ENCODE data around the gene NSMF. TPM values are rescaled to one million over a fixed set of nuclear protein-coding genes. Genes with fewer than 3 reads are reported as not detected.

The NSMF gene
- total RNA-seq, 2 experiments from 2014 or later: 57.6 to 60.3 TPM

GRCh38 chr9:137487454-137488326 lies 28.6 kb upstream of the NSMF start:
- ChIA-PET CTCF (no interaction called here), POLR2A (no interaction called here)
- Mint-ChIP-seq H3K27ac (no peak overlapping the region), H3K4me3 (no peak overlapping the region), H3K9me3 (no peaks in the 10 kb centered on the region), H3K4me1 (peaks cover 30% of the 10 kb centered on the region), H3K36me3 (ENCODE audit: low read depth) (no peaks in the 10 kb centered on the region), H3K27me3 (no peaks in the 10 kb centered on the region)
- no peak for DNase-seq

- Mint-ChIP-seq H3K36me3 (ENCODE audit: low read depth) (no peaks in the 10 kb centered on the region), H3K27me3 (no peaks in the 10 kb centered on the region), H3K27ac (peak overlapping the region; percentile 60), H3K4me3 (no peak overlapping the region), H3K4me1 (peaks cover 35% of the 10 kb centered on the region), H3K9me3 (no peaks in the 10 kb centered on the region)
- ChIA-PET CTCF (no interaction called here), POLR2A (no interaction called here)
- no peak for DNase-seq
These were observed 27.7 kb upstream of the NSMF start for GRCh38 chr9:137486545-137487453.

GRCh38 chr9:137486141-137486490 lies 27.0 kb upstream of the NSMF start:
- Mint-ChIP-seq H3K4me3 (no peak overlapping the region), H3K4me1 (peaks cover 37% of the 10 kb centered on the region), H3K36me3 (ENCODE audit: low read depth) (no peaks in the 10 kb centered on the region), H3K9me3 (no peaks in the 10 kb centered on the region), H3K27me3 (no peaks in the 10 kb centered on the region), H3K27ac (peak overlapping the region; percentile 60)
- CTCF ChIA-PET: no interaction called here
- POLR2A ChIA-PET: no interaction called here
- no peak for DNase-seq

GRCh38 chr9:137485343-137486140 lies 26.4 kb upstream of the NSMF start:
- H3K9me3 Mint-ChIP-seq: no peaks in the 10 kb centered on the region
- H3K36me3 Mint-ChIP-seq (ENCODE audit: low read depth): no peaks in the 10 kb centered on the region
- CTCF ChIA-PET: no interaction called here
- H3K27ac Mint-ChIP-seq: no peak overlapping the region
- POLR2A ChIA-PET: no interaction called here
- DNase-seq: no peak
- no peak overlapping the region for H3K4me3 Mint-ChIP-seq
- H3K4me1 Mint-ChIP-seq: peaks cover 35% of the 10 kb centered on the region
- no peaks in the 10 kb centered on the region for H3K27me3 Mint-ChIP-seq

GRCh38 chr9:137484551-137485315 lies 25.6 kb upstream of the NSMF start:
- ChIA-PET POLR2A (no interaction called here), CTCF (no interaction called here)
- Mint-ChIP-seq H3K27me3 (no peaks in the 10 kb centered on the region), H3K4me3 (no peak overlapping the region), H3K27ac (no peak overlapping the region), H3K4me1 (peaks cover 31% of the 10 kb centered on the region), H3K9me3 (no peaks in the 10 kb centered on the region), H3K36me3 (ENCODE audit: low read depth) (no peaks in the 10 kb centered on the region)
- DNase-seq: no peak

GRCh38 chr9:137482094-137482781 lies 23.1 kb upstream of the NSMF start:
- CTCF ChIA-PET: interaction anchor here (0.6 to 0.8 kb wide), 2 partner anchors 12 to 14 kb away, joined by 3 read pairs; no protein-coding TSS in a partner anchor
- Mint-ChIP-seq H3K4me1 (peaks cover 35% of the 10 kb centered on the region), H3K36me3 (ENCODE audit: low read depth) (no peaks in the 10 kb centered on the region), H3K27ac (peak overlapping the region; percentile 87), H3K4me3 (peak overlapping the region; percentile 18), H3K9me3 (no peaks in the 10 kb centered on the region), H3K27me3 (no peaks in the 10 kb centered on the region)
- POLR2A ChIA-PET: interaction anchor here (0.7 kb wide), 1 partner anchor 8 kb away, joined by 3 read pairs; no protein-coding TSS in a partner anchor
- DNase-seq: peak; percentile 62

GRCh38 chr9:137480686-137481683 lies 21.9 kb upstream of the NSMF start:
- Mint-ChIP-seq H3K4me1 (peaks cover 35% of the 10 kb centered on the region), H3K4me3 (no peak overlapping the region), H3K9me3 (peaks cover 3% of the 10 kb centered on the region), H3K27me3 (no peaks in the 10 kb centered on the region), H3K36me3 (ENCODE audit: low read depth) (no peaks in the 10 kb centered on the region), H3K27ac (peak overlapping the region; percentile 87)
- ChIA-PET CTCF (no interaction called here), POLR2A (no interaction called here)
- DNase-seq: no peak

- CTCF ChIA-PET: interaction anchor here (1.3 kb wide), 1 partner anchor 52 kb away, joined by 3 read pairs; no protein-coding TSS in a partner anchor
- Mint-ChIP-seq H3K9me3 (peaks cover 8% of the 10 kb centered on the region), H3K4me3 (no peak overlapping the region), H3K27me3 (no peaks in the 10 kb centered on the region), H3K4me1 (peaks cover 35% of the 10 kb centered on the region), H3K36me3 (ENCODE audit: low read depth) (peaks cover under 1% of the 10 kb centered on the region), H3K27ac (no peak overlapping the region)
- POLR2A ChIA-PET: no interaction called here
- DNase-seq: no peak
These were observed 21.0 kb upstream of the NSMF start for GRCh38 chr9:137479892-137480685.

GRCh38 chr9:137478962-137479861 lies 20.1 kb upstream of the NSMF start:
- Mint-ChIP-seq H3K9me3 (peaks cover 11% of the 10 kb centered on the region), H3K27ac (no peak overlapping the region), H3K4me3 (no peak overlapping the region), H3K36me3 (ENCODE audit: low read depth) (peaks cover 4% of the 10 kb centered on the region), H3K27me3 (no peaks in the 10 kb centered on the region), H3K4me1 (peaks cover 35% of the 10 kb centered on the region)
- ChIA-PET CTCF (interaction anchor here (1.3 kb wide), 1 partner anchor 53 kb away, joined by 3 read pairs; no protein-coding TSS in a partner anchor), POLR2A (no interaction called here)
- no peak for DNase-seq

- Mint-ChIP-seq H3K4me3 (no peak overlapping the region), H3K9me3 (peaks cover 15% of the 10 kb centered on the region), H3K36me3 (ENCODE audit: low read depth) (peaks cover 7% of the 10 kb centered on the region), H3K4me1 (peaks cover 31% of the 10 kb centered on the region), H3K27ac (no peak overlapping the region), H3K27me3 (no peaks in the 10 kb centered on the region)
- ChIA-PET CTCF (interaction anchor here (1.3 kb wide), 1 partner anchor 53 kb away, joined by 3 read pairs; no protein-coding TSS in a partner anchor), POLR2A (no interaction called here)
- no peak for DNase-seq
These were observed 19.5 kb upstream of the NSMF start for GRCh38 chr9:137478613-137478961.
